Measurements from ENCODE around the gene NUP214.
"Not testable (repeated sequence)": the region's sequence is repeated elsewhere in the genome, so short reads cannot be mapped to it uniquely, and the experiment has no call there.

NUP214 gene

GRCh38 chr9:131144201-131144600 is 18.8 kb downstream of the NUP214 start:
- Histone ChIP-seq H3K9me3 (ENCODE audit: control insufficient read depth, low read length) (no peaks in the 10 kb centered on the region), H3K4me1 (ENCODE audit: control insufficient read depth, insufficient read depth, low read length, poor library complexity, severe bottlenecking) (no peaks in the 10 kb centered on the region), H3K27ac (ENCODE audit: low read depth, low read length, severe bottlenecking) (no peak overlapping the region), H3K36me3 (ENCODE audit: control insufficient read depth, insufficient read depth, low read length) (peaks cover 90% of the 10 kb centered on the region), H3K4me3 (ENCODE audit: extremely low read depth, insufficient read depth, low read length, poor library complexity, severe bottlenecking) (no peak overlapping the region)
- 59 to 72% methylated on average over 2 to 3 of the region's 3 CpGs for WGBS, 2 experiments (ENCODE audit: insufficient coverage in 2 of 2)

- Histone ChIP-seq H3K4me3 (ENCODE audit: extremely low read depth, insufficient read depth, low read length, poor library complexity, severe bottlenecking) (no peak overlapping the region), H3K36me3 (ENCODE audit: control insufficient read depth, insufficient read depth, low read length) (peaks cover 90% of the 10 kb centered on the region), H3K27ac (ENCODE audit: low read depth, low read length, severe bottlenecking) (no peak overlapping the region), H3K9me3 (ENCODE audit: control insufficient read depth, low read length) (no peaks in the 10 kb centered on the region), H3K4me1 (ENCODE audit: control insufficient read depth, insufficient read depth, low read length, poor library complexity, severe bottlenecking) (no peaks in the 10 kb centered on the region)
- no CpG with 5 or more reads among the region's 2 CpGs for WGBS, 2 experiments (ENCODE audit: insufficient coverage in 2 of 2)
Observed at GRCh38 chr9:131145245-131145644, 19.9 kb downstream of the NUP214 start.

- Histone ChIP-seq H3K4me3 (ENCODE audit: extremely low read depth, insufficient read depth, low read length, poor library complexity, severe bottlenecking) (no peak overlapping the region), H3K4me1 (ENCODE audit: control insufficient read depth, insufficient read depth, low read length, poor library complexity, severe bottlenecking) (no peaks in the 10 kb centered on the region), H3K9me3 (ENCODE audit: control insufficient read depth, low read length) (no peaks in the 10 kb centered on the region), H3K36me3 (ENCODE audit: control insufficient read depth, insufficient read depth, low read length) (peaks cover 90% of the 10 kb centered on the region), H3K27ac (ENCODE audit: low read depth, low read length, severe bottlenecking) (no peak overlapping the region)
- 91 to 100% methylated on average over 1 to 2 of the region's 4 CpGs for WGBS, 2 experiments (ENCODE audit: insufficient coverage in 2 of 2)
Observed at GRCh38 chr9:131146186-131146585, 20.8 kb downstream of the NUP214 start.

GRCh38 chr9:131148276-131148675 is 22.9 kb downstream of the NUP214 start:
- H3K27ac ChIP-seq (ENCODE audit: low read depth, low read length, severe bottlenecking) = no peak overlapping the region
- 93% methylated on average over 2 of the region's 3 CpGs; no CpG with 5 or more reads in 1 of the 2 experiments for WGBS, 2 experiments (ENCODE audit: insufficient coverage in 2 of 2)
- H3K4me3 ChIP-seq (ENCODE audit: extremely low read depth, insufficient read depth, low read length, poor library complexity, severe bottlenecking) = no peak overlapping the region
- H3K9me3 ChIP-seq (ENCODE audit: control insufficient read depth, low read length) = no peaks in the 10 kb centered on the region
- H3K4me1 ChIP-seq (ENCODE audit: control insufficient read depth, insufficient read depth, low read length, poor library complexity, severe bottlenecking) = no peaks in the 10 kb centered on the region
- H3K36me3 ChIP-seq (ENCODE audit: control insufficient read depth, insufficient read depth, low read length) = peaks cover 94% of the 10 kb centered on the region

GRCh38 chr9:131148966-131149687 is 23.7 kb downstream of the NUP214 start:
- Histone ChIP-seq H3K4me3 (ENCODE audit: extremely low read depth, insufficient read depth, low read length, poor library complexity, severe bottlenecking) (no peak overlapping the region), H3K27ac (ENCODE audit: low read depth, low read length, severe bottlenecking) (no peak overlapping the region), H3K36me3 (ENCODE audit: control insufficient read depth, insufficient read depth, low read length) (peaks cover 98% of the 10 kb centered on the region), H3K4me1 (ENCODE audit: control insufficient read depth, insufficient read depth, low read length, poor library complexity, severe bottlenecking) (no peaks in the 10 kb centered on the region), H3K9me3 (ENCODE audit: control insufficient read depth, low read length) (no peaks in the 10 kb centered on the region)
- 77 to 81% methylated on average over 3 to 5 of the region's 7 CpGs for WGBS, 2 experiments (ENCODE audit: insufficient coverage in 2 of 2)

GRCh38 chr9:131149688-131150053 is 24.3 kb downstream of the NUP214 start:
- Histone ChIP-seq H3K9me3 (ENCODE audit: control insufficient read depth, low read length) (no peaks in the 10 kb centered on the region), H3K4me3 (ENCODE audit: extremely low read depth, insufficient read depth, low read length, poor library complexity, severe bottlenecking) (no peak overlapping the region), H3K36me3 (ENCODE audit: control insufficient read depth, insufficient read depth, low read length) (peaks cover 98% of the 10 kb centered on the region), H3K27ac (ENCODE audit: low read depth, low read length, severe bottlenecking) (no peak overlapping the region), H3K4me1 (ENCODE audit: control insufficient read depth, insufficient read depth, low read length, poor library complexity, severe bottlenecking) (no peaks in the 10 kb centered on the region)
- WGBS, 2 experiments (ENCODE audit: insufficient coverage in 2 of 2) = 81 to 82% methylated on average over 4 to 5 of the region's 5 CpGs

- H3K9me3 ChIP-seq (ENCODE audit: control insufficient read depth, low read length) = no peaks in the 10 kb centered on the region
- H3K4me3 ChIP-seq (ENCODE audit: extremely low read depth, insufficient read depth, low read length, poor library complexity, severe bottlenecking) = no peak overlapping the region
- no peak overlapping the region for H3K27ac ChIP-seq (ENCODE audit: low read depth, low read length, severe bottlenecking)
- 93 to 94% methylated on average over 4 of the region's 4 CpGs for WGBS, 2 experiments (ENCODE audit: insufficient coverage in 2 of 2)
- H3K36me3 ChIP-seq (ENCODE audit: control insufficient read depth, insufficient read depth, low read length) = peaks cover 79% of the 10 kb centered on the region
- no peaks in the 10 kb centered on the region for H3K4me1 ChIP-seq (ENCODE audit: control insufficient read depth, insufficient read depth, low read length, poor library complexity, severe bottlenecking)
Observed at GRCh38 chr9:131153595-131153994, 28.2 kb downstream of the NUP214 start.

GRCh38 chr9:131158673-131159072 is 33.3 kb downstream of the NUP214 start:
- H3K36me3 ChIP-seq (ENCODE audit: control insufficient read depth, insufficient read depth, low read length) = peaks cover 73% of the 10 kb centered on the region
- not testable (repeated sequence) for H3K4me3 ChIP-seq (ENCODE audit: extremely low read depth, insufficient read depth, low read length, poor library complexity, severe bottlenecking); H3K4me1 ChIP-seq (ENCODE audit: control insufficient read depth, insufficient read depth, low read length, poor library complexity, severe bottlenecking); H3K27ac ChIP-seq (ENCODE audit: low read depth, low read length, severe bottlenecking); H3K9me3 ChIP-seq (ENCODE audit: control insufficient read depth, low read length)
- 86% methylated on average over 1 of the region's 1 CpG; no CpG with 5 or more reads in 1 of the 2 experiments for WGBS, 2 experiments (ENCODE audit: insufficient coverage in 2 of 2)

- H3K36me3 ChIP-seq (ENCODE audit: control insufficient read depth, insufficient read depth, low read length) = peaks cover 79% of the 10 kb centered on the region
- WGBS, 2 experiments (ENCODE audit: insufficient coverage in 2 of 2) = 100% methylated on average over 1 of the region's 1 CpG
- H3K4me3 ChIP-seq (ENCODE audit: extremely low read depth, insufficient read depth, low read length, poor library complexity, severe bottlenecking) = no peak overlapping the region
- H3K4me1 ChIP-seq (ENCODE audit: control insufficient read depth, insufficient read depth, low read length, poor library complexity, severe bottlenecking) = no peaks in the 10 kb centered on the region
- no peak overlapping the region for H3K27ac ChIP-seq (ENCODE audit: low read depth, low read length, severe bottlenecking)
- no peaks in the 10 kb centered on the region for H3K9me3 ChIP-seq (ENCODE audit: control insufficient read depth, low read length)
Observed at GRCh38 chr9:131160416-131161112, 35.2 kb downstream of the NUP214 start.

GRCh38 chr9:131161585-131161984 is 36.2 kb downstream of the NUP214 start:
- H3K4me1 ChIP-seq (ENCODE audit: control insufficient read depth, insufficient read depth, low read length, poor library complexity, severe bottlenecking) = no peaks in the 10 kb centered on the region
- H3K9me3 ChIP-seq (ENCODE audit: control insufficient read depth, low read length) = no peaks in the 10 kb centered on the region
- whole genome bisulfite sequencing, 2 experiments (ENCODE audit: insufficient coverage in 2 of 2) = 85% methylated on average over 2 of the region's 6 CpGs; no CpG with 5 or more reads in 1 of the 2 experiments
- H3K27ac ChIP-seq (ENCODE audit: low read depth, low read length, severe bottlenecking) = no peak overlapping the region
- no peak overlapping the region for H3K4me3 ChIP-seq (ENCODE audit: extremely low read depth, insufficient read depth, low read length, poor library complexity, severe bottlenecking)
- peaks cover 80% of the 10 kb centered on the region for H3K36me3 ChIP-seq (ENCODE audit: control insufficient read depth, insufficient read depth, low read length)

GRCh38 chr9:131162886-131163285 is 37.5 kb downstream of the NUP214 start:
- WGBS, 2 experiments (ENCODE audit: insufficient coverage in 2 of 2) = 97 to 98% methylated on average over 3 to 4 of the region's 4 CpGs
- Histone ChIP-seq H3K9me3 (ENCODE audit: control insufficient read depth, low read length) (no peaks in the 10 kb centered on the region), H3K36me3 (ENCODE audit: control insufficient read depth, insufficient read depth, low read length) (peaks cover 76% of the 10 kb centered on the region), H3K4me1 (ENCODE audit: control insufficient read depth, insufficient read depth, low read length, poor library complexity, severe bottlenecking) (no peaks in the 10 kb centered on the region), H3K27ac (ENCODE audit: low read depth, low read length, severe bottlenecking) (no peak overlapping the region), H3K4me3 (ENCODE audit: extremely low read depth, insufficient read depth, low read length, poor library complexity, severe bottlenecking) (no peak overlapping the region)
